Measurements from ENCODE around the gene RAB24.

RAB24 gene

DNA sequence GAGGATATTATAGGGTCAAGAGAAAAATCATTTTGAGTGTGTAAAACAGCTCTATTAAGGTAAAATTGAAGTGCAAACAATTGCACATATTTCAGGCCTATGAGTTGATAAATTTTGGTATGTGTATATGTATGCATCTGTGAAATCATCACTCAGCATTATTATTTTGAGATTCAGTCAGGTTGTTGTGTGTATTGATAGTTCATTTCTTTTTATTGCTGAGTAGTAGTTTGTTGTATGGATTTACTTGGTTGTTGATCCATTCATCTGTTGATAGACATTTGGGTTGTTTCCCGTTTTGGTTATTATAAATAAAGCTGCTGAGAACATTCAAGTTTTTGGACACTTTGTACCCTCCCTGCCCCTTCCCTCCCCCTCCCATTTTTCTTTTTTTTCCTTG is 50.3 kb downstream of the RAB24 start:
- TF ChIP-seq, protein P1, sequence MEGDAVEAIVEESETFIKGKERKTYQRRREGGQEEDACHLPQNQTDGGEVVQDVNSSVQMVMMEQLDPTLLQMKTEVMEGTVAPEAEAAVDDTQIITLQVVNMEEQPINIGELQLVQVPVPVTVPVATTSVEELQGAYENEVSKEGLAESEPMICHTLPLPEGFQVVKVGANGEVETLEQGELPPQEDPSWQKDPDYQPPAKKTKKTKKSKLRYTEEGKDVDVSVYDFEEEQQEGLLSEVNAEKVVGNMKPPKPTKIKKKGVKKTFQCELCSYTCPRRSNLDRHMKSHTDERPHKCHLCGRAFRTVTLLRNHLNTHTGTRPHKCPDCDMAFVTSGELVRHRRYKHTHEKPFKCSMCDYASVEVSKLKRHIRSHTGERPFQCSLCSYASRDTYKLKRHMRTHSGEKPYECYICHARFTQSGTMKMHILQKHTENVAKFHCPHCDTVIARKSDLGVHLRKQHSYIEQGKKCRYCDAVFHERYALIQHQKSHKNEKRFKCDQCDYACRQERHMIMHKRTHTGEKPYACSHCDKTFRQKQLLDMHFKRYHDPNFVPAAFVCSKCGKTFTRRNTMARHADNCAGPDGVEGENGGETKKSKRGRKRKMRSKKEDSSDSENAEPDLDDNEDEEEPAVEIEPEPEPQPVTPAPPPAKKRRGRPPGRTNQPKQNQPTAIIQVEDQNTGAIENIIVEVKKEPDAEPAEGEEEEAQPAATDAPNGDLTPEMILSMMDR (IDR thresholded peaks at IDR 0.05), result no peak
- H3K27ac ChIP-seq, result no peak overlapping the region
- DNase-seq (ENCODE audit: low spot score), result no peak
- H3K4me3 ChIP-seq, result no peak overlapping the region

All from coronary artery (tissue), 2 donors.